Subcutaneous adipose tissue (tissue), 4 donors: ENCODE results near the gene MB21D2. TPM values are rescaled to one million over a fixed set of nuclear protein-coding genes. Genes with fewer than 3 reads are reported as not detected.

ENCODE experiments used
- CTCF ChIP-seq: fragments of 450-650 bp; IDR thresholded peaks from one replicate; pipeline ENCODE4 v1.5.1; 2016; ENCODE audit warnings: low read depth, mild to moderate bottlenecking, control low read depth, antibody characterized with exemption, moderate library complexity
- total RNA-seq, 4 donors: library from RNA; depleted of rRNA; stranded (reverse); fragments of >200 nt; gene quantifications; one replicate each; pipeline ENCODE4 v1.1.0, GENCODE V29; 2016

Gene MB21D2
- total RNA-seq, 4 donors from 2014 or later, result 2.8 to 5.4 (median 4.5) TPM

DNA sequence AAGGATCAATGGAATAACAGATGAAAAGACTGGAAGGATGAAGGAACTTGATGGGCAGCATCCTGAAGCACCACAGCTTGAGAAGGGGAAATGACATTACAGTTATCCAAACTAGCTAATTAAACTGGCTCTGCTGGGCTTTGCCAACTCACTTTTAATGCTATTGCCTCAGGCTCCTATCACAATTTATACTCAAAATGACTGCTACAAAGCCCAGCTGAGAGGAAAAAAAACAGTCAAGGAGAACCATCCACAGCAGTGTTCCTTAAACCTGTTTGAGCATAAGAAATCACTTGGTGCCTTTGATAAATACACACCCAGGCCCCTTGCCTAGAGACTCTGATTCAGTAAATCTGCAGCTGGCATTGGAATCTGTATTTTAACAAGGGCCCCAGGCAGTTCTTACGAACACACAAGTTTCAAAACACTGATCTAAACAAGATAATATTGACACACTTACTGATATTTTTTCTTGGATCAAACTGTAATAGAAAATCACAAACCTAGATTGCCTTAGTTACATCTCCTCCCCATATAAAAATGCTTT is 85.8 kb downstream of the MB21D2 start:
- no peak for TF ChIP-seq CTCF

- no peak for TF ChIP-seq CTCF
Measured at GRCh38 chr3:192831111-192831644, 86.5 kb downstream of the MB21D2 start.

DNA sequence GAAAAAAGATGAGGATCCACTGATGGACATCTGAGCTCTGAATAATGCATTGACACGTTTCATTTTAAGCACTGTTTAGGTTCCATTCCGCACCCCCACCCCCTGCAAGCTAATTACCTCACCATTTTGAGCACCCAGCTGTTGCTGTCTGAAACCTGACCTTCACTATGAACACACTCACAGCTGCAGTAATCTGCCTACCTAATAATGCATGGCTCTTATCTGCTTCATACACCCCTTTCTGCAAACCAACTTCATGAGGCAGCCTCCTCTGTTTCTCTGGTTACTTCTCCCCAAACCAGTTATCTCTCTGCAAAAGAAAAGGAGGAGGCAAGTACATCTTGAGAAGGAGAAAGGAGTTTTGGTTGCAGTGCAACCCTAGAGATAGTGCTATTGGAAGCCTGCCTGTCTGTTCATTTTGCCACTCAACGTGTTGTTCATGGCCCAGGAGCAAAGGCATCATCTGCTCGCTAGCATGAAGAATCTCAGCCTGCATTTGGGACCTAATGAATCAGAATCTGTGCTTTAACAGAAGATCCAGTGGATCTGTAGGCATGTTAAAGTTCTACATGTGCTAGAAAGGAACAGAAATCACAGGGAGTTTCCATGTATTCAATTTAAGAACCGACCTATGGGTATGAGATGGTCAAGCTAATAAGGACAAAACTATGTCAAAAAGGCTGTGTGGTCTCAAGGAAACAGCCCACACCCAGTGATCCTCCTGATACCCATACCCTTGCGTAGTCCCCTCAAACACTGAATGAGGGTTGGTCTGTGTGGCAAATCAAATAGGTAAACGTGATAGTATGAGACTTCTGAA is 87.2 kb downstream of the MB21D2 start:
- no peak for TF ChIP-seq CTCF

GRCh38 chr3:192827863-192828594 is 89.6 kb downstream of the MB21D2 start:
- no peak for TF ChIP-seq CTCF

DNA sequence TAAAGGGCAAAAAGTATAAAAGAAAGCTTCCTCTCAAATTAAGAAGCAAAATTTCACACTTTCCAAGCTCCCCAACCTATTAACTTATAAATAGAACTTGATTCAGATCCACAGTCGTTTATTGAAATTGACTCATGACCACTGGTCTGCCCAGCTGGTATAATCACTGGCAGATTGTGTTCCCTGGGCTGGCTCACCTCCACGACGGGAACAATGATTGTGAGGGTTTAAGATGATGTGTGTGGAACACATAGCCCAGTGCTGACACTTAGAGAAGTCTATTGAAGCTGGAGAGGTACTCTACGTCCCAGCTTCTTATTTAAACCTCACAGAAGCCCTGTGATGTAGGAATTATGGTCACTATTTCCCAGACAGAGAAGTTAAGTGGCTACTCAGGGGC is 90.4 kb downstream of the MB21D2 start:
- TF ChIP-seq CTCF, result no peak

GRCh38 chr3:192826214-192827006 is 91.2 kb downstream of the MB21D2 start:
- TF ChIP-seq CTCF, result no peak
